ENCODE results near the gene WDSUB1. TPM values are rescaled to one million over a fixed set of nuclear protein-coding genes. Genes with fewer than 3 reads are reported as not detected.

The WDSUB1 gene, protein sequence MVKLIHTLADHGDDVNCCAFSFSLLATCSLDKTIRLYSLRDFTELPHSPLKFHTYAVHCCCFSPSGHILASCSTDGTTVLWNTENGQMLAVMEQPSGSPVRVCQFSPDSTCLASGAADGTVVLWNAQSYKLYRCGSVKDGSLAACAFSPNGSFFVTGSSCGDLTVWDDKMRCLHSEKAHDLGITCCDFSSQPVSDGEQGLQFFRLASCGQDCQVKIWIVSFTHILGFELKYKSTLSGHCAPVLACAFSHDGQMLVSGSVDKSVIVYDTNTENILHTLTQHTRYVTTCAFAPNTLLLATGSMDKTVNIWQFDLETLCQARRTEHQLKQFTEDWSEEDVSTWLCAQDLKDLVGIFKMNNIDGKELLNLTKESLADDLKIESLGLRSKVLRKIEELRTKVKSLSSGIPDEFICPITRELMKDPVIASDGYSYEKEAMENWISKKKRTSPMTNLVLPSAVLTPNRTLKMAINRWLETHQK
- total RNA-seq = 22.4 TPM

DNA sequence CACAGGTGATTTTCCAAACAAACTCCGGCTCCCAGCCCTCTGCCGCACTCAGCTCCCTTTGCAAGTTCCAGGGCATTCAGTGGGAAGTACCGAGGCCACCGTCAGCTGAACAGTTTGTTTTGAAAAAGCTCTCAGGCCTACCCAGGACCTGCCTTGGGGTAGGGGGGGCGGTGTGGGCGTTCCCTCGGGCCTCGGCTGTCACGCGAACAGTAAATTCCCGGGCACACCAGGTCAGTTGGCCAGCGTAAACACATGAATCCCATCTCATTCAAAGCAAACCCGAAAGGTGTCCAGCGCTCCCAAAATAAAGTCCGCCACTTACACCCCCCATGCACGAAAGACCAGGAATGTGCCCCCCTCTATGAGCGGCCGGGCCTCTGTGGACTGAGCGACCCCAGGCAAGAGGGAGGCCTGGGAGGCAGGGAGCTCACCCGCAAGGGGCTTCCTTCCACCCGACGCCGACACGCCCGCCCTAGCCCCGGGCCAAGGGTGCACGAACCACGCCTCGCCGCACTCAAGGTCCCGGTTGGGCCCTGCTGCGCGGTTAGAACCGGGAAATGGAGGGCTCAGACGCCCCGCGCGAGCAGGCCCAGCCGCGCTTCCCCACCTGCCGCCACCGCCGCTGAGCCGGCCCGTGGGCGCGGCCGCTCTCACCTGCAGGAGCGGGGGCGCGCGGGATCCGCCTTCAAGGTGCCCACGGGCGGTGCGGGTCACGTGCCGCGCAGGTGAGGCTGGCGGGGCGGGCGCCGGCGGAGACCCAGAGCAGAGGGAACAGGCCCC, at the start of gene WDSUB1:
WDSUB1 (minus strand) TSS at position 775 of the 780 bp plus-strand sequence. CDS start 3,634 bp downstream, outside the sequence.
- DNase-seq (ENCODE audit: low spot score in 2 of 2) = peak; percentile 26 to 36
- FAIRE-seq = no peak

DNA sequence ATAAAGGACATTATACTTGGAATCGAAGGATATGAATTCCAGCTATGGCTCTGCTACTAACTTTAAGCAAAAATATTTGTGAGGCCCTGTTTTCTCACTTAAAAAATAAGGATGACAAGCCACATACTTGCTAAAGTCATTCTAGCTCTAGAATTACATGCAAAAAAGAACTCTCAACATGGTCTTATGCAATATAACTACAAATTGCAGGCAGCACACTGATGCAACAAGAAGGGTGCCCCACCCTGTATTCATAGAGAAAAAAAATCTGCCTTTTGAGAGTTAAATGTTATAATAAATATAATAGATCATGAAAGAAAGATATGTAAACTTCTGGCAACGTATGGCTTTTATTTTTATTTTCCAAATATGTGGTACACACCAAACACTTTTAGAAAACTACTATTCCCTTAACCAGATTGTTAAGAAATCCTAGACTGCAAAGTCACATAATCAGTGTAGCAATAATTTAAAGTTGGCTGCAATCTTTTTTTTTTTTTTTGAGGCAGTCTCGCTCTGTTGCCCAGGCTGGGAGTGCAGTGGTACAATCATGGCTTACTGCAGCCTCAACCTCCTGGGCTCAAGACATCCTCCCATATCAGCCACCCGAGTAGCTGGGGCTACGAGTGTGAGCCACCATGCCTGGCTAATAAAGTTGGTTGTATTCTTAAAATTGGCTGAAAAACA, 40.2 kb upstream of the WDSUB1 start:
- FAIRE-seq = no peak
- DNase-seq (ENCODE audit: low spot score in 2 of 2) = no peak

DNA sequence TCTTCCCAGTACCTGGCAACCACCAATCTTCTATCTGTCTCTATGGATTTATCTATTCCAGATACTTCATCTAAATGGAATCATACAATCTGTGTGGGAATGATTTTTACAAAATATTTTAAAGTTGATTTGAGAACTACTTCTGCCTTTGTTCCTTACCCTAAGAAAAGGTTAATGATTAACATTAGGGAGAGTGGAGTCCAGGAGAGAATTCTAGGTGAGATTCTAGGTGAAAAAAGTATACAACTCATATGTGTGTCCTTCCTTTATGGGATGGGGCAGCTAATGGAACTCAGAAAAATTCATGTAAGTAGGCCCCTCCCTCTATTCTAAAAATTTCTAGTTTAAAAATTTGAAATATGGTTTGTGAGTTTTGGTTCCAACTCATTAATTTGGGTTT, 35.9 kb upstream of the WDSUB1 start:
- no peak for FAIRE-seq
- no peak for DNase-seq (ENCODE audit: low spot score in 2 of 2)

DNA sequence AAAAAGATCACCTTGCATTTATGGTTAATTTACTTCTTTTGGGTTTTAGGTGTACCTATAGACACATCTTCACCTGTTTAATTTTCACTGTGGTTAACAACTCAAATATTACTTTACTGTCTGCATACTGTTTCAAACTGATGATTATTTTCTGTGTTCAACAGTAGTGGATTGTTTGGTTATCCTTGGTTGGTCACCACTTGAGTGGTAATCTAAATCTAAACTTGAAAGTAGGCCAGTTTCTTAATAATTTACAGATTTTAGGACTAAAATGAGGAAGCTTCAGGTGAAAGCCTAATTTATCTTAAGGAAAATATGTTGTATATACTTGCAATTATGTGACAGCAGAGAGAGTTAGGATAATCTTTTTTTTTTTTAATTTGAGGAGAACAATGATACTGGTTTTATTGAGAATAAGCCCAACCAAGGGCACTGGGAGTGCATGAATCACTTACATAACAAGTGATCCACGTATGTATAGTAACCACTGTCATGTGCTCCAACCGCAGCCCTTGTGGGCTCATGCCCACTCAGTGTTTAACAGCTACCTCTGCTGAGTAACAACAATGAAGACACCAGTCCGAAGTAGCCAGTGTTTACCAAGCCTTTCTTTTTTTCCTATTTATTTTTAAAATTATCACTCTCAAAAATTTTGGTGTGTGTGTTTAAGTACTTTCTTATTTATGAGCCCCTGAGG, 31.0 kb upstream of the WDSUB1 start:
- FAIRE-seq (no peak), DNase-seq (ENCODE audit: low spot score in 2 of 2) (no peak)

DNA sequence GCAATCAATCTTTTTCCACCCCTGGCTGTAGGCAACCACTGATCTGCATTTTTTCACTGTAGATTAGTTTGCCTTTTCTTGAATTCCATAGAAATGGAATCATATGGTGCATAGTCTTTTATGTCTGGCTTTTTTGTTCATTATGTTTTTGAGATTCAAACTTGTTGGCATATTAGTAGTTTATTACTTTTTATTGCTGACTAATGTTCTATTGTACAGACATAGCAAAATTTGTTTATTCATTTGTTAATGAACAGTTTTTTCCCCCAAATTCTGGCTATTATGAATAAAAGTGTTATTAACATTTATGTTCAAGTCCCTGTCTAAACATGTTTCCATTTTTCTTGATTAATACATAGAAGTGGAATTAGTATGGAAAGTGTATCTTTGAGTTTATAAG, 21.4 kb upstream of the WDSUB1 start:
- DNase-seq (ENCODE audit: low spot score in 2 of 2) (no peak), FAIRE-seq (peak; percentile 26)

DNA sequence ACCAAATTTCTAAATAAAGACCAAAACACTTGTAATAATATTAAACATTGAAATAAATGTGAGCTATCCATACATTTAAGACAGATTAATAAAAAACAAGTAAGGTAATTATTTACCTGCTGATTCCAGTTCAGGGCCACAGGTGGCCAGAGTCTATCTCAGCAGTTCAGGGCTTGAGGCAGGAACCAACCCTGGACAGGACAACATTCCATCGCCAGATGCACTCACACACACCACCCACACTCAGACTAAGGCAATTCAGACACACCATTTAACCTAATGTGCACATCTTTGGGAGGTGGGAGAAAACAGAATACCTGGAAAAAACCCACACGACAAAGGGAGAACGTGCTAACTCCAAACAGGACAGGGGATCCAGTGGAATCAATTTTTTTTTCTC, 14.1 kb upstream of the WDSUB1 start:
- FAIRE-seq = no peak

DNA sequence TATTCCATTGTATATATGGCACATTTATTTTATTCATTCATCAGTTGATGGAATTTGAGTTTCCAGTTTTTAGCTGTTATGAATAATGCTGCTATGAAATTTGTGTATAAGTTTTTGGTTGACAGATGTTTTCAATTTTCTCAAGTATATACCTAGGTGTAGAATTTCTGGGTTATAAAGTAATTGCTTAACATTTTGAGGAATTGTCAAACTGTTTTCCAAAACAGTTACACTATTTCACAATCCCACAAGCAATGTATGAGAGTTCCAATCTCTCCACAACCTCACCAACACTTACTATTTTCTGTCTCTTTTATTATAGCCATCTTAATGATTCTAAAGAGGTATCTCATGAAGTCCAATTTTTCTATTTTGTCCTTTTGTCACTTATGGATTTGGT, 12.5 kb upstream of the WDSUB1 start:
- DNase-seq (ENCODE audit: low spot score in 2 of 2) = no peak

More for the DNA sequence above, 14.1 kb upstream of the WDSUB1 start:
- DNase-seq (ENCODE audit: low spot score in 2 of 2) = no peak

DNA sequence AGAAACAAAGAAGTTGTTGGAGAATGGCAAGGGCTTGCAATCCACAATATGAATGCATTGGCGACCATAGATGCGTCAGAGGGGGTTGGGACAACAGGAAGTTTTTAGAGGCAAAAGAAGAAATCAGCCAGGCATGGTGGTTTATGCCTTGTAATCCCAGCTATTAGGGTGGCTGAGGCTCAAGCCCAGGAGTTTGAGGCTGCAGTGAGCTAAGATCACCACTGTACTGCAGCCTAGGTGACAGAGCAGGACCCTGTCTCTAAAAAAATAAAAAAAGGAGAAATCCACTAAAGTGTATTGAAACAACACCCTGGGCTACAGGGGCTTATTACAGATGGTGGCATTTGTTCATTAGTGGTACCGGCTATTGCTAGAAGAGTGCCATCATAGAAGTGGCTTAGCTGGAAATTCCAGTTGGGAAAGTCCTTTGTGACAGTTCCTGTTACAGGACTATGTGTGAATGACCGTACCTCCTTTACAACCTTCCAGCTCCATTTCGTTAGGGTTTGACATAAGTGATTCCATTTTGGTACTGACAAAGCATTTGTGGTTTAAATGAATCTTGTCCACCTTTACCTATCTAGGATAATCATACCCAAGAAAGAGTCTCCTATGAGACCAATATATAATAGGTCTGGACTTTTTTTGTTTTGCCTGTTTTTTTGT, 10.7 kb upstream of the WDSUB1 start:
- DNase-seq (ENCODE audit: low spot score in 2 of 2) (no peak), FAIRE-seq (no peak)

More for the DNA sequence above, 12.5 kb upstream of the WDSUB1 start:
- FAIRE-seq = no peak

DNA sequence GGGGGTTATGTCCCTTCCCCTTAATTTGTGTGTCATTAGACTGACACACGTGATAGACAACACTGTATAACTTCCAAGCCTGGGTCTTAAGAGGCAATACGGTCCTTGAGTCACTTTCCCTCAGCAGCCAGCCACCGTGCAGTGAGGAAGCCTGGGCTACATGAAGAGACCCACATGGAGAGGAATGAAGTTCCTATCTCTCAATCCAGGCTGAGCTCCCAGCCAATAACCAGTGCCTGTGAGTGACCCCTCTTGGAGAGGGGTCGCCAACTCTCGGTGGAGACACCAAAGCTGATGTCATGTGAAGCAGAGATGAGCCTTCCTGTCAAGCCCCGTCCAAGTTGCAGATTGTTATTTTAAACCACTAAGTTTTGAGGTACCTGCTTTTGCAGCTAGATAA, 5.7 kb upstream of the WDSUB1 start:
- DNase-seq (ENCODE audit: low spot score in 2 of 2) = no peak
- FAIRE-seq = no peak

DNA sequence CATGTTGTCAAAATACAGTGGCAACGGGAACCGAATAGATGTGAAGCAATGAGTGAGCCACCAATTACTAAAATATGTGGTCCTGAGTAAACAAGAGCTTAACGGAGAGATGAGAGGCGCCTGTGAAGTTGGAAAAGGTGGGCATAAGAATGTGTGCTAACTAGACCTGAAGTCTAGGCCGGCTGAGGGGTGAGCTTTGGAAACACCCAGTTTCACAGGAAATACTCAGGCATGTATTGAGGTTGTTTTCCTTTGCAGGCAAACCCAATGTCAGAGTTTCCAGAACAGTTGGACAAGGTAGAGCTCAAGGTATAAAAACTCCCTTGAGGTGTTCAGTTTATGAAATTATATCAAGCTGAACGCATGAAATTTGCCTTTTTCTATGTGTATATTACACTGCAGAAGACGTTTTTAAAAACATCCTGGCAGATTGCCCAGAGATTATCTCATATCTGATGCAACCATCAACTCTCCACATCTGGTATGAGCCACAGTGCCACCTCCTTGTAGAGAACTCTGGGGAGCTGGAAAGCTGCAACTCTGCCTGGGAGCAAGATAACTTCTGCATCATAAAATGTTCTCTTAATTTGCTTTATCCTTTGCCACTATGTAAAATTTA, 3.9 kb upstream of the WDSUB1 start:
- DNase-seq (ENCODE audit: low spot score in 2 of 2) (peak in 1 of 2 donors; percentile 8), FAIRE-seq (no peak)

DNA sequence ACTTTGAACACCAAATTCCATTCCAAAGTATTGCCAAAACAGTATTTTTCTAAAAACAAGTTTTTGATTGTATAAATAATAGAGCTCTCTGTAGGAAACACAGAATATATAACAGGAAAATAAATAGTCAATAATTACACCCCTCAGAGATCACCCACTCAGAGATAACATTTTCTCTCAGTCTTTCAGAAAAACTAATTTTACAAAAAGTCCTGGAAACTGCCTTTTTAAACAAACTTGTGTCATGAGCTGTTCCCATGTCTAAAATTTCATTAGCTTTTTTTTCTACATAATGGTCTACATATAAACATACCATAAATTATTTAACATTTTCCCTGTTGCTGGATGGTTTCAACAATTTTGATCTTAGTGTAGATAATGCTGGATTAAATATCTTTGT, 1.2 kb upstream of the WDSUB1 start:
- DNase-seq (ENCODE audit: low spot score in 2 of 2) = no peak
- no peak for FAIRE-seq

DNA sequence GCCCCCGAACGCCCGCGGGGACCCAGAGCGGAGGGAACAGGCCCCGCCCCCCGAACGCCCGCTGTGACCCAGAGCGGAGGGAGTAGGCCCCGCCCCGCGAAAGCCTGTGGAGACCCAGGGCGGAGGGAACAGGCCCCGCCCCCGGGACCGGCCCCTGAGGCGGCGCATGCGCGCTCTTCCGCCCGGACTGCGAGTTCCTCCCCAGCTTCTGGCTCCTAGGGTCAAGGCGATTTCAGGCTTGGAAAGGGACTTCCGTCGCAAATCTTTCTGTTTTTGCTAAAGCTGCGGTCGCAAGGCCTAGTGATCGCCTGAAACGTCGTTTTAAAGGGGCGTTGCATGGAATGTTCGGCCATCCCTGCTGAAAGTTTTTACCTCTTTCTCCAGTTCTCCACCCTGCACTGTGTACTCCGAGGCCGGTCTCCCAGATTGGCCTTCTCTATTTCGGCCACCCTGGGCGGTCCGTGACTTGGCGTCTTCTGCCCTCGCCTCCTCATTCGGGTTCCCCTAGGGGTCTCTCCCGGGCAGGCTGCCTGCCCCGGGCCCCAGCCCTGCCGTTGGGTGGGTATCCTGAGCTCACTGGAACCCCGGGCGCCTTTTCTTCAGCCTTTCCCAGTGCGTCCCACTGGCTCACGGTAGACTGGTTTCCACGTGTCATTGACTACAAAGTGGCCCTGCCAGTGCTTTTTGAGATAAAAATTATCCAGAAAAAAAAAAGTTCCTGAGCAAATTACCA, 372 bp upstream of the WDSUB1 start:
- peak; percentile 94 to 95 for DNase-seq (ENCODE audit: low spot score in 2 of 2)
- FAIRE-seq = no peak

DNA sequence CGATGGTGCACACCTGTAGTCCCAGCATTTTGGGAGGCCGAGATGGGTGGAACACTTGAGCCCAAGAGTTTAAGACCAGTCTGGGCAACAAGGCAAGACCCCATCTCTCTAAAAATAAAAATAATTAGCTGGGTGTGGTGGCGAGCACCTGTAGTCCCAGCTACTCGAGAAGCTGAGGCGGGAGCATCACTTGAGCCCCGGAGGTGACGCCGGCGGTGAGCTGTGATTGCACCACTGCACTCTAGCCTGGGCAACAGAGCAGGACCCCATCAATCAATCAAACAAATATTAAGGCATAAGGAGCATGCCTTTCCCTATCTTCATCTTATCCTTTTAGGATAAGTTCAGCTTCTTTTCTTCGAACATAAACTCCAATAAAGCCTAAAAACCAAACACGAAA, 1.1 kb downstream of the WDSUB1 start:
- FAIRE-seq (no peak), DNase-seq (ENCODE audit: low spot score in 2 of 2) (no peak)

DNA sequence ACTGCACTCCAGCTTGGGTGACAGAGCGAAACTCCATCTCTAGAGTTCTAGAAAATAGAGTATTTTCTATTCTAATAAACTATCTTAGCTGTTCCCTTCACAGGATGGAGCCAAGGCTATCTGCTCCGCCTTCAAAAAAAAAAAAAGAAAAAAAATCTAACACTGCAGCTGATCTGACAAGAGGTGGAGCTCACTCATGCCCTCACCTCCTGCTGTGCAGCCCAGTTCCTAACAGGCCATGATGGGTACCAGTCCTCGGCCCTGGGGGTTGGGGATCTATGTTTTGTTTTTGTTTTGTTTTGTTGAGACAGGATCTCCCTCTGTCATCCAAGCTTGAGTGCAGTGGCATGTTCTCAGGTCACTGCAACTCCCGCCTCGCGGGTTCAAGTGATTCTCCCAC, 3.0 kb downstream of the WDSUB1 start:
- DNase-seq (ENCODE audit: low spot score in 2 of 2) (no peak), FAIRE-seq (no peak)

DNA sequence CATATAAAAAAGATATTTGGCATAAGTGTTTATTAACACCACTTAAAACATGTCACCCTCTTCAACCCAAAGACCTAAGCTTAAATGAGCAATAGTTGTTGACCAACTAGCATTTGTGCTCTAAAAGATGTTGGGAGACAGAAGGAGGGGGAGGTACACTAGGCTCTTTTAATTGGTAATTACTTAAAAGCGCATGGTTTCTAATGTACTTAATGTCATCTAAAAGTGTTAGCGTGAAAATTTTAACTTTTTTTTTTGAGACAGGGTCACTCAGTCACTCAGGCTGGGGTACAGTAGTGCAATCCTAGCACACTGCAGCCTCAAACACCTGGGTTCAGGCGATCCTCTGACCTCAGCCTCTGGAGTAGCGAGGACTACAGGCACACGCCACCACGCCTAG, 5.5 kb downstream of the WDSUB1 start:
- FAIRE-seq (no peak), DNase-seq (ENCODE audit: low spot score in 2 of 2) (no peak)

DNA sequence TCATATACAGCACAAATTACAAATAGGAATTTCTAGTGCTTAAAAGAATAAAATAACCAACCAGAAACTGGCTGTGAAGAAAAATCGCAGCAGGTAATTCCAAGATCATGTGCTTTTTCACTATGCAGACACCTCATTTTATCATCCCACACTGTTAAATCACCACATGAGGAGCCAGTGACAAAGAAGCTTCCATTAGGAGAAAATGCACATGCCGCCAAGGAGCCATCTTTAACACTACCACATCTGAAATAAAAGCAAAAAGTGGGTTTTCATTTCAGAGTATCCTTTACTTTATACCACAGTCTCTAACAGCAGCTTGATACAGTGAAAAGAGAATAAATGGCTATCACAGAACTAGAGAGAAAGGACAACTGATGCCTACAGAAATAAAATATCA, 6.8 kb downstream of the WDSUB1 start:
- FAIRE-seq (no peak), DNase-seq (ENCODE audit: low spot score in 2 of 2) (no peak)

DNA sequence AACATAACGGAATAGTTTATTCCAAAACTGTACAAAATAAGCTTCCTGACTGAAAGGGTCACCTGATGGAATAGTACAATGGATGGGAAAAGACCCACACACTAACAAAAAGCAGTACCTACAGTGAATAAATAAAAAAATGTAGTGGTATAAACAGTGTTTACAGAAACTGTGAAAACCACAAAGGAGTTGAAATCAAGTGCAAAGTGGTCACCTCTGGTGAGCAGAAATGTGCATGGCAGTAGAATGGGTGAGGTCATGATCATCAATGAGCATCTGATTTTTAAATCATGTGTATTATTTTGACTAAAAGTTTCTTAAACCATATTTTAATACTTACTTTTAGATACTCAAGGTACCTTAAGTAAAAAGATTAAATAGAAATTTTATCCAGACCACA, 11.4 kb downstream of the WDSUB1 start:
- DNase-seq (ENCODE audit: low spot score in 2 of 2) (no peak), FAIRE-seq (no peak)

DNA sequence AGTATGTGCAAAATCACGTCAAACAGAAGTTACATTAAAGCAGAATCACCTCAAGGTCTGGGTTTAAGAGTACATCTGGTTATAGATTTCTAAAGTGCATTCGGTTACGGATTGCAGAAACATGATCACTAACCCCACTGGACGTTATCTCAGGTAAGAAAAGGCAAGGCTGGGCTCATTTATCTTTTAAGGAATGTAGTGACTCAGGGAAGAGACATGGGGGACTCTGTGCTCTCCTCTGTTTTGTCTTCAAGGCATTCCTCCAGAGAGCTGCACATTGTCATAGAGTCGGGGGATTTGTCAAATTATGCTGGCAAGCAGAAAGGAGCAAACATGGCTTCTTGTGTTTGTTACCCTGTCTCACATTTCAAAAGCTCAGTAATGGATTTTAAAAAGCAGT, 14.3 kb downstream of the WDSUB1 start:
- no peak for FAIRE-seq
- DNase-seq (ENCODE audit: low spot score in 2 of 2) = no peak

Measured in frontal cortex (tissue), 4 donors.